ENCODE results near the gene SMIM29. TPM values are rescaled to one million over a fixed set of nuclear protein-coding genes. Genes with fewer than 3 reads are reported as not detected.
A peak's percentile ranks its signal among the peaks of the same experiment; 100 is the strongest.

The SMIM29 gene
- total RNA-seq, 1 donor from 2014 or later, result 19.0 TPM

GRCh38 chr6:34230653-34231371 is 18.0 kb downstream of the SMIM29 start:
- Mint-ChIP-seq H3K36me3 (ENCODE audit: low read depth) (no peaks in the 10 kb centered on the region), H3K27me3 (ENCODE audit: low read depth) (no peaks in the 10 kb centered on the region), H3K4me1 (ENCODE audit: low read depth) (peaks cover under 1% of the 10 kb centered on the region), H3K4me3 (ENCODE audit: unreplicated experiment) (no peak overlapping the region), H3K9me3 (ENCODE audit: low read depth) (no peaks in the 10 kb centered on the region), H3K27ac (ENCODE audit: unreplicated experiment) (no peak overlapping the region)
- peak; percentile 50 for DNase-seq (ENCODE audit: low spot score)
- no peak for TF ChIP-seq CTCF (IDR thresholded peaks at IDR 0.05)

GRCh38 chr6:34229877-34230276 is 18.9 kb downstream of the SMIM29 start:
- Mint-ChIP-seq H3K9me3 (ENCODE audit: low read depth) (no peaks in the 10 kb centered on the region), H3K4me3 (ENCODE audit: unreplicated experiment) (no peak overlapping the region)
- DNase-seq (ENCODE audit: low spot score), result peak; percentile 20

GRCh38 chr6:34227761-34228421 is 20.9 kb downstream of the SMIM29 start:
- Mint-ChIP-seq H3K27ac (ENCODE audit: unreplicated experiment) (no peak overlapping the region), H3K36me3 (ENCODE audit: low read depth) (no peaks in the 10 kb centered on the region)
- no peak for TF ChIP-seq CTCF (IDR thresholded peaks at IDR 0.05)

More at GRCh38 chr6:34229877-34230276, 18.9 kb downstream of the SMIM29 start:
- H3K36me3 Mint-ChIP-seq (ENCODE audit: low read depth), result no peaks in the 10 kb centered on the region
- H3K27ac Mint-ChIP-seq (ENCODE audit: unreplicated experiment), result no peak overlapping the region
- TF ChIP-seq CTCF (IDR thresholded peaks at IDR 0.05), result no peak
- no peaks in the 10 kb centered on the region for H3K4me1 Mint-ChIP-seq (ENCODE audit: low read depth)
- no peaks in the 10 kb centered on the region for H3K27me3 Mint-ChIP-seq (ENCODE audit: low read depth)

GRCh38 chr6:34226731-34227586 is 21.8 kb downstream of the SMIM29 start:
- Mint-ChIP-seq H3K4me1 (ENCODE audit: low read depth) (peaks cover 13% of the 10 kb centered on the region), H3K27ac (ENCODE audit: unreplicated experiment) (no peak overlapping the region), H3K4me3 (ENCODE audit: unreplicated experiment) (no peak overlapping the region), H3K27me3 (ENCODE audit: low read depth) (no peaks in the 10 kb centered on the region), H3K9me3 (ENCODE audit: low read depth) (no peaks in the 10 kb centered on the region), H3K36me3 (ENCODE audit: low read depth) (no peaks in the 10 kb centered on the region)
- TF ChIP-seq CTCF (IDR thresholded peaks at IDR 0.05), result no peak
- DNase-seq (ENCODE audit: low spot score), result no peak

More at GRCh38 chr6:34227761-34228421, 20.9 kb downstream of the SMIM29 start:
- Mint-ChIP-seq H3K4me1 (ENCODE audit: low read depth) (peaks cover 13% of the 10 kb centered on the region), H3K4me3 (ENCODE audit: unreplicated experiment) (no peak overlapping the region), H3K27me3 (ENCODE audit: low read depth) (no peaks in the 10 kb centered on the region), H3K9me3 (ENCODE audit: low read depth) (no peaks in the 10 kb centered on the region)
- DNase-seq (ENCODE audit: low spot score), result no peak

- Mint-ChIP-seq H3K27ac (ENCODE audit: unreplicated experiment) (no peak overlapping the region), H3K4me1 (ENCODE audit: low read depth) (peaks cover 13% of the 10 kb centered on the region), H3K4me3 (ENCODE audit: unreplicated experiment) (no peak overlapping the region), H3K9me3 (ENCODE audit: low read depth) (no peaks in the 10 kb centered on the region), H3K27me3 (ENCODE audit: low read depth) (no peaks in the 10 kb centered on the region), H3K36me3 (ENCODE audit: low read depth) (no peaks in the 10 kb centered on the region)
- DNase-seq (ENCODE audit: low spot score), result no peak
- TF ChIP-seq CTCF (IDR thresholded peaks at IDR 0.05), result no peak
Measured at GRCh38 chr6:34226066-34226465, 22.7 kb downstream of the SMIM29 start.
